Erythroblast (primary cell): Measurements from ENCODE around the gene PVALB.

ENCODE experiments used
- GATA1 ChIP-seq: IDR thresholded peaks from 2 replicates; pipeline ENCODE4 v1.6.1; 2011; ENCODE audit warnings: low read depth, mild to moderate bottlenecking, control low read depth, low read length, moderate library complexity
- POLR2A ChIP-seq: IDR thresholded peaks from 2 replicates; pipeline ENCODE4 v1.6.1; 2011; ENCODE audit warnings: mild to moderate bottlenecking, low read length

DNA sequence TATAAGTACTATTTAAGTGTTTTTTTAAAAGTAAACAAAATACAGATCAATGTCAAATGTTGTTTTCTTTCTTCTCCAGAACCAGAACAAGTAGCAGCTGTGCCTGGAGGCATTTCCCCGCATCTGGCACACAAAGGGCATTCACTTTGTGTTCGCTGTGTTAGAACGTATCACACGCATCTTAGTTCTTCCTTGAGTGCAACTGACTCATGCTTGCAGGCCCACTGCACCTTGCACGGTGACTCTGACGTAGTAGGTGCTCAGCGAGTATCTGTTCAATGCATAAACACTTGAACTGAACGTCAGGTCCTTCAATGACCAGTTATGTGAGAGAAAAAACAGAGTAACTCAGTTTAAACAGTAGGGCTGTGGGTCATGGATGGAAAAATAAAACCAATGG lies 44.4 kb downstream of the PVALB start:
- TF ChIP-seq POLR2A: no peak
- TF ChIP-seq GATA1: no peak
